Keratinocyte (primary cell): ENCODE data around the gene WEE2.

Experiments used
- CTCF ChIP-seq, 3 experiments: IDR thresholded peaks in 1 of 3; conservative IDR thresholded peaks in 1 of 3; optimal IDR thresholded peaks in 1 of 3; 2 replicates in 2 of 3; 3 replicates in 1 of 3; pipeline versions ENCODE3 to v1.5.1; 2011; ENCODE audit warnings: low read length in 3 of 3, mild to moderate bottlenecking in 3 of 3, moderate library complexity in 2 of 3, control low read depth in 1 of 3, inconsistent platforms in 1 of 3; ENCODE audit not compliant: insufficient read depth in 2 of 3; ENCODE audit errors: extremely low read depth in 1 of 3
- EZH2 ChIP-seq: IDR thresholded peaks from one replicate; pipeline ENCODE4 v1.6.1; 2012; ENCODE audit warnings: inconsistent platforms, mild to moderate bottlenecking, low read length, moderate library complexity

- TF ChIP-seq CTCF (optimal IDR thresholded peaks at IDR 0.05 in 1 of 3, IDR thresholded peaks at IDR 0.05 in 1 of 3, conservative IDR thresholded peaks at IDR 0.05 in 1 of 3; ENCODE audit: extremely low read depth in 1 of 3, insufficient read depth in 2 of 3, low read length in 3 of 3) = no peak
- TF ChIP-seq EZH2 = no peak
Observed at GRCh38 chr7:141676618-141677017, 31.5 kb upstream of the WEE2 start.
